Liver (tissue), 9 donors: ENCODE data around the gene SLC29A3. TPM values are rescaled to one million over a fixed set of nuclear protein-coding genes. Genes with fewer than 3 reads are reported as not detected.

Experiments used
- DNase-seq: peaks from one replicate; pipeline ENCODE4 v3.0.0-alpha.2; 2017; ENCODE audit warnings: low spot score
- H3K27ac ChIP-seq, 2 donors: one replicate each; pipeline ENCODE4 v1.7.0; 2013; ENCODE audit warnings: inconsistent platforms in 2 of 2, low read length in 2 of 2, control low read depth in 1 of 2, low read depth in 1 of 2, mild to moderate bottlenecking in 1 of 2
- H3K27me3 ChIP-seq, 4 donors: one replicate each; pipeline versions ENCODE4 v1.6.1 to v1.7.0; 2013; ENCODE audit warnings: low read length in 3 of 4, inconsistent platforms in 1 of 4, mild to moderate bottlenecking in 1 of 4, moderate library complexity in 1 of 4; ENCODE audit not compliant: control insufficient read depth in 4 of 4, insufficient read depth in 4 of 4
- H3K36me3 ChIP-seq, 4 donors: one replicate each; pipeline versions ENCODE4 v1.6.1 to v1.7.0; 2013; ENCODE audit warnings: low read length in 3 of 4, mild to moderate bottlenecking in 3 of 4, low read depth in 1 of 4, moderate library complexity in 1 of 4; ENCODE audit not compliant: control insufficient read depth in 4 of 4, insufficient read depth in 3 of 4
- H3K4me1 ChIP-seq, 4 donors: one replicate each; pipeline versions ENCODE4 v1.6.1 to v1.7.0; 2013; ENCODE audit warnings: low read length in 3 of 4, mild to moderate bottlenecking in 3 of 4, moderate library complexity in 1 of 4; ENCODE audit not compliant: control insufficient read depth in 4 of 4, insufficient read depth in 4 of 4
- H3K4me3 ChIP-seq, 3 donors: one replicate each; pipeline versions ENCODE4 v1.6.1 to v1.7.0; 2013; ENCODE audit warnings: low read length in 3 of 3, control low read depth in 1 of 3, low read depth in 1 of 3, mild to moderate bottlenecking in 1 of 3
- H3K9ac ChIP-seq, 2 donors: one replicate each; pipeline ENCODE4 v1.7.0; 2013; ENCODE audit warnings: low read length in 2 of 2, mild to moderate bottlenecking in 2 of 2, moderate library complexity in 2 of 2, control low read depth in 1 of 2, low read depth in 1 of 2
- H3K9me3 ChIP-seq, 4 donors: one replicate each; pipeline versions ENCODE4 v1.6.1 to v1.7.0; 2013; ENCODE audit warnings: low read length in 3 of 4; ENCODE audit not compliant: control insufficient read depth in 4 of 4
- ATF3 ChIP-seq: IDR thresholded peaks from 2 replicates; pipeline ENCODE4 v1.6.1; 2016; ENCODE audit warnings: antibody characterized with exemption
- CTCF ChIP-seq: fragments of 150-350 bp; IDR thresholded peaks from 2 replicates; pipeline ENCODE4 v1.5.1; 2017; ENCODE audit warnings: improper control_type of control experiment, low read depth, low read length; ENCODE audit not compliant: missing input control
- EGR1 ChIP-seq, 2 donors: IDR thresholded peaks; 2 replicates each; pipeline ENCODE4 v1.6.1; 2016 to 2018; ENCODE audit warnings: antibody characterized with exemption in 2 of 2, low read depth in 2 of 2
- FOXA1 ChIP-seq: IDR thresholded peaks from 2 replicates; pipeline ENCODE4 v1.6.1; 2016; ENCODE audit warnings: antibody characterized with exemption
- FOXA2 ChIP-seq: IDR thresholded peaks from 2 replicates; pipeline ENCODE4 v1.6.1; 2016; ENCODE audit warnings: antibody characterized with exemption
- NR2F2 ChIP-seq: IDR thresholded peaks from 2 replicates; pipeline ENCODE4 v1.6.1; 2016; ENCODE audit warnings: antibody characterized with exemption
- RXRA ChIP-seq, 2 donors: IDR thresholded peaks; 2 replicates each; pipeline ENCODE4 v1.6.1; 2017 to 2018; ENCODE audit warnings: antibody characterized with exemption in 2 of 2, mild to moderate bottlenecking in 1 of 2
- SP1 ChIP-seq: IDR thresholded peaks from 2 replicates; pipeline ENCODE4 v1.6.1; 2018; ENCODE audit warnings: antibody characterized with exemption, mild to moderate bottlenecking
- WGBS: extraction: QIAGEN DNeasy Blood & Tissue Kit; methylation state at CpG from one replicate; pipeline ENCODE4 v1.1.7; 2013; 5-methylcytosine and 5-hydroxymethylcytosine counted together
- polyA plus RNA-seq, 2 donors: library from polyadenylated mRNA; stranded (reverse) in 1 of 2; unstranded in 1 of 2; fragments of 200-250 nt in 1 of 2; fragments of >200 nt in 1 of 2; fragmentation: Nextera tagmentation in 1 of 2; extraction: Ambion mirVana in 1 of 2; gene quantifications; one replicate each; pipeline versions ENCODE4 v1.2.1 to v1.2.3, GENCODE V29; 2013 to 2015
- total RNA-seq, 2 donors: library from RNA; depleted of rRNA; stranded (reverse); fragments of >200 nt; gene quantifications; one replicate each; pipeline ENCODE4 v1.2.3, GENCODE V29; 2014
- TF ChIP-seq, protein P1 (sequence below): IDR thresholded peaks from 2 replicates; pipeline ENCODE4 v1.6.1; 2016; ENCODE audit warnings: antibody characterized with exemption
- TF ChIP-seq, protein P2 (sequence below): IDR thresholded peaks from 2 replicates; pipeline ENCODE4 v1.6.1; 2016; ENCODE audit warnings: antibody characterized with exemption, mild to moderate bottlenecking
- TF ChIP-seq, protein P3 (sequence below): IDR thresholded peaks from 2 replicates; pipeline ENCODE4 v1.6.1; 2016; ENCODE audit warnings: antibody characterized with exemption
- donor health status: healthy.
- donor health status: healthy.
- donor health status: healthy.
- donor health status: healthy.
- donor health status: healthy.

SLC29A3 gene
- total and polyA plus RNA-seq, 4 donors, result 3.1 to 11.9 (median 5.3) TPM

DNA sequence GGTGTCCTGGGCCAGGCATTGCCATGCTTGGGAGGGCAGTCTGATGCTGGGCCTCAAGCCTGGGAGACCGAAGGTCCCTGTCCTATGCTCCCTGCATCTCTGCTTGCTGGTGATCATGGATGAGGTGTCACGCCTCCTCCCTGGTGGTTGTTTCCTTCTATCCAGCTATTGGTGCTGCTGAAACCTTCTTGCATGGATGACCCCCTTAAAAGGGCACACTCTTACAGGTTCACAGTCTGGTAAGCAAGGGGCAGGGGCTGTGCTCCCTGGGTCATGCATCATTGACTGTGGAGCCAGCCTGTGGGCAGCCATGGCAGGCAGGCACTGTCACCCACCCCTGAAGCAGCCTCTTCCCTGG is 36.8 kb upstream of the SLC29A3 start:
- Histone ChIP-seq H3K9me3 (no peaks in the 10 kb centered on the region), H3K36me3 (no peaks in the 10 kb centered on the region), H3K27ac (no peak overlapping the region), H3K4me1 (peaks cover 0 to 4% (median 0%) of the 10 kb centered on the region in 4 donors), H3K9ac (no peak overlapping the region), H3K27me3 (no peaks in the 10 kb centered on the region), H3K4me3 (no peak overlapping the region)
- WGBS, result 91% methylated on average over 2 of the region's 2 CpGs
- TF ChIP-seq SP1 (no peak), ATF3 (no peak), RXRA (IDR thresholded peaks at IDR 0.05) (no peak)
- no peak for DNase-seq

DNA sequence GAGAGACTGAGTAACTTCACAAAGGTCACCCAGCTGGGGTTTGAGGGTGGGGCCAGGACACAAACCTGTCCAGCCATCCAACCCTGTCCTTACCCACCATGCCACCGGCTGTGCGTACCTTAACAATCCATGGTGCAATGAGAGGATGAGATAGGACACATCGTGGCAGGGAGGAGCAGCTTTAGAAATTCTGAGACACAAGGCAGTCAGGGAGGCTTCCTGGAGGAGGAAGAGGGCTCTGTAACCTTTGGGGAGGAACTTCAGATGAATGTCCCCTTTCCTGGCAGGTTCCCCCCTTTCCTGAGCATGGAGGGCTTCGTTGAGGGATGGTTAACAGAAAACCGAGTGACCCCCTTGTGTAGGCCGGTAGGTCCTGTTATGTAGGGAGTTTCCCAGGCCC is 35.6 kb upstream of the SLC29A3 start:
- Histone ChIP-seq H3K4me1 (peaks cover 0 to 4% (median 0%) of the 10 kb centered on the region in 4 donors), H3K27me3 (no peaks in the 10 kb centered on the region), H3K27ac (no peak overlapping the region), H3K4me3 (no peak overlapping the region), H3K9me3 (no peaks in the 10 kb centered on the region), H3K36me3 (no peaks in the 10 kb centered on the region), H3K9ac (no peak overlapping the region)
- TF ChIP-seq FOXA1 (no peak), ATF3 (no peak), FOXA2 (no peak)
- TF ChIP-seq, protein P1, sequence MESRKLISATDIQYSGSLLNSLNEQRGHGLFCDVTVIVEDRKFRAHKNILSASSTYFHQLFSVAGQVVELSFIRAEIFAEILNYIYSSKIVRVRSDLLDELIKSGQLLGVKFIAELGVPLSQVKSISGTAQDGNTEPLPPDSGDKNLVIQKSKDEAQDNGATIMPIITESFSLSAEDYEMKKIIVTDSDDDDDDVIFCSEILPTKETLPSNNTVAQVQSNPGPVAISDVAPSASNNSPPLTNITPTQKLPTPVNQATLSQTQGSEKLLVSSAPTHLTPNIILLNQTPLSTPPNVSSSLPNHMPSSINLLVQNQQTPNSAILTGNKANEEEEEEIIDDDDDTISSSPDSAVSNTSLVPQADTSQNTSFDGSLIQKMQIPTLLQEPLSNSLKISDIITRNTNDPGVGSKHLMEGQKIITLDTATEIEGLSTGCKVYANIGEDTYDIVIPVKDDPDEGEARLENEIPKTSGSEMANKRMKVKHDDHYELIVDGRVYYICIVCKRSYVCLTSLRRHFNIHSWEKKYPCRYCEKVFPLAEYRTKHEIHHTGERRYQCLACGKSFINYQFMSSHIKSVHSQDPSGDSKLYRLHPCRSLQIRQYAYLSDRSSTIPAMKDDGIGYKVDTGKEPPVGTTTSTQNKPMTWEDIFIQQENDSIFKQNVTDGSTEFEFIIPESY, result no peak
- no peak for DNase-seq
- 88% methylated on average over 6 of the region's 6 CpGs for WGBS

GRCh38 chr10:71283876-71284275 is 35.2 kb upstream of the SLC29A3 start:
- H3K36me3 ChIP-seq, result no peaks in the 10 kb centered on the region
- no peak overlapping the region for H3K4me3 ChIP-seq
- TF ChIP-seq FOXA2 (no peak), EGR1 (IDR thresholded peaks at IDR 0.05; ENCODE audit: low read depth in 2 of 2) (no peak), NR2F2 (no peak), FOXA1 (no peak), CTCF (no peak)
- TF ChIP-seq, protein P2, sequence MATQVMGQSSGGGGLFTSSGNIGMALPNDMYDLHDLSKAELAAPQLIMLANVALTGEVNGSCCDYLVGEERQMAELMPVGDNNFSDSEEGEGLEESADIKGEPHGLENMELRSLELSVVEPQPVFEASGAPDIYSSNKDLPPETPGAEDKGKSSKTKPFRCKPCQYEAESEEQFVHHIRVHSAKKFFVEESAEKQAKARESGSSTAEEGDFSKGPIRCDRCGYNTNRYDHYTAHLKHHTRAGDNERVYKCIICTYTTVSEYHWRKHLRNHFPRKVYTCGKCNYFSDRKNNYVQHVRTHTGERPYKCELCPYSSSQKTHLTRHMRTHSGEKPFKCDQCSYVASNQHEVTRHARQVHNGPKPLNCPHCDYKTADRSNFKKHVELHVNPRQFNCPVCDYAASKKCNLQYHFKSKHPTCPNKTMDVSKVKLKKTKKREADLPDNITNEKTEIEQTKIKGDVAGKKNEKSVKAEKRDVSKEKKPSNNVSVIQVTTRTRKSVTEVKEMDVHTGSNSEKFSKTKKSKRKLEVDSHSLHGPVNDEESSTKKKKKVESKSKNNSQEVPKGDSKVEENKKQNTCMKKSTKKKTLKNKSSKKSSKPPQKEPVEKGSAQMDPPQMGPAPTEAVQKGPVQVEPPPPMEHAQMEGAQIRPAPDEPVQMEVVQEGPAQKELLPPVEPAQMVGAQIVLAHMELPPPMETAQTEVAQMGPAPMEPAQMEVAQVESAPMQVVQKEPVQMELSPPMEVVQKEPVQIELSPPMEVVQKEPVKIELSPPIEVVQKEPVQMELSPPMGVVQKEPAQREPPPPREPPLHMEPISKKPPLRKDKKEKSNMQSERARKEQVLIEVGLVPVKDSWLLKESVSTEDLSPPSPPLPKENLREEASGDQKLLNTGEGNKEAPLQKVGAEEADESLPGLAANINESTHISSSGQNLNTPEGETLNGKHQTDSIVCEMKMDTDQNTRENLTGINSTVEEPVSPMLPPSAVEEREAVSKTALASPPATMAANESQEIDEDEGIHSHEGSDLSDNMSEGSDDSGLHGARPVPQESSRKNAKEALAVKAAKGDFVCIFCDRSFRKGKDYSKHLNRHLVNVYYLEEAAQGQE, result no peak
- TF ChIP-seq, protein P3, sequence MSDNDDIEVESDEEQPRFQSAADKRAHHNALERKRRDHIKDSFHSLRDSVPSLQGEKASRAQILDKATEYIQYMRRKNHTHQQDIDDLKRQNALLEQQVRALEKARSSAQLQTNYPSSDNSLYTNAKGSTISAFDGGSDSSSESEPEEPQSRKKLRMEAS, result no peak
- no peak overlapping the region for H3K9ac ChIP-seq
- no peaks in the 10 kb centered on the region for H3K27me3 ChIP-seq
- H3K4me1 ChIP-seq, result peaks cover 0 to 4% (median 0%) of the 10 kb centered on the region in 4 donors
- no peaks in the 10 kb centered on the region for H3K9me3 ChIP-seq
- H3K27ac ChIP-seq, result no peak overlapping the region
- DNase-seq, result no peak
- WGBS, result 90% methylated on average over 10 of the region's 10 CpGs
